GM21576 (cell line): ENCODE results near the gene ZNF92.
"Not testable (repeated sequence)": the region's sequence is repeated elsewhere in the genome, so short reads cannot be mapped to it uniquely, and the experiment has no call there.

Experiments used
- ATAC-seq: cut with Tn5 transposase; IDR thresholded peaks from one replicate; pipeline ENCODE4 v1.9.1; 2021; ENCODE audit warnings: mild to moderate bottlenecking, moderate library complexity; ENCODE audit not compliant: unreplicated experiment

The ZNF92 gene

GRCh38 chr7:65373608-65374351 lies at the start of gene ZNF92:
Gene ZNF92 (plus strand): TSS chr7:65373855. CDS start chr7:65373998, 143 bp downstream.
- peak; percentile 99 for ATAC-seq

GRCh38 chr7:65325793-65326432 lies 47.7 kb upstream of the ZNF92 start:
- no peak for ATAC-seq

DNA sequence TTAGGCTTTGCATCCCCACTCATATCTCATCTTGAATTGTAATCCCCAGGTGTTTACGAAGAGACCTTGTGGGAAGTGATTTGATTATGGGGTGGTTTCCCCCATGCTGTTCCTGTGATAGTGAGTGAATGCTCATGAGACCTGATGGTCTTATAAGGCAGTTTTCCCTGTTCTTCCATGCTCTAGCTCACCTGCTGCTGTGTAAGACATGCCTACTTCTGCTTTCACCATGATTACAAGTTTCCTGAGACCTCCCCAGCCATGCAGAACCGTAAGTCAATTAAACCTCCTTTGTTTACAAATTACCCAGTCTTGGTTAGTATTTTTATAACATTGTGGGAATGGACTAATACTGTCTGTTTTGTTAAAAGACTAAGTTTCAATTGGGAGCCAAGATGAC lies 35.3 kb upstream of the ZNF92 start:
- ATAC-seq = no peak

- no peak for ATAC-seq
Measured at GRCh38 chr7:65339257-65339656, 34.4 kb upstream of the ZNF92 start.

GRCh38 chr7:65342723-65343629 lies 30.7 kb upstream of the ZNF92 start:
- ATAC-seq = no peak

DNA sequence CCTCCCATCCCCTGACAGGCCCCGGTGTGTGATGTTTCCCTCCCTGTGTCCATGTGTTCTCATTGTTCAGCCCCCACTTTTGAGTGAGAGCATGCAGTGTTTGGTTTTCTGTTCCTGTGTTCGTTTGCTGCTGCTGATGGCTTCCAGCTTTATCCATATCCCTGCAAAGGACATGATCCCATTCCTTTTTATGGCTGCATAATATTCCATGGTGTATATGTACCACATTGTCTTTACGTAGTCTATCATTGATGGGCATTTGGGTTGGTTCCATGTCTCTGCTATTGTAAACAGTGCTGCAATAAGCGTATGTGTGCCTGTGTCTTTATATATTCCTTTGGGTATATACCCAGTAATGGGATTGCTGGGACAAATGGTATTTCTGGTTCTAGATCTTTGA lies 29.1 kb upstream of the ZNF92 start:
- ATAC-seq = not testable (repeated sequence)

DNA sequence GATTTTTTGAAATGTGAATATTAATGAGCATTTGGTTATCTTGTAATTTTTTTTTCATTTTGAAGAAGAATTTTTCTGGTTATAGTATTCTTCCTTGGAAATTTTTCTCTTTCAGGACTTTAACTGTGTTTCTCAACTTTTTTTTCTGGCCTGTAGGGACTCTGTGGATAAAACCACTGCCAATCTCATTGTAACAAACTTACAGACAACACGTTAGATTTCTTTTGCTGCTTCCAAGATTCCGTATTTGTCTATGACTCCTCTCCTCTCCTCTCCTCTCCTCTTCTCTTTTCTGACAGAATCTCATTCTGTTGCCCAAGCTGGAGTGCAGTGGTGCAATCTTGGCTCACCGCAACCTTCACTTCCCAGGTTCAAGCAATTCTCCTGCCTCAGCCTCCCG lies 19.4 kb upstream of the ZNF92 start:
- ATAC-seq = no peak

DNA sequence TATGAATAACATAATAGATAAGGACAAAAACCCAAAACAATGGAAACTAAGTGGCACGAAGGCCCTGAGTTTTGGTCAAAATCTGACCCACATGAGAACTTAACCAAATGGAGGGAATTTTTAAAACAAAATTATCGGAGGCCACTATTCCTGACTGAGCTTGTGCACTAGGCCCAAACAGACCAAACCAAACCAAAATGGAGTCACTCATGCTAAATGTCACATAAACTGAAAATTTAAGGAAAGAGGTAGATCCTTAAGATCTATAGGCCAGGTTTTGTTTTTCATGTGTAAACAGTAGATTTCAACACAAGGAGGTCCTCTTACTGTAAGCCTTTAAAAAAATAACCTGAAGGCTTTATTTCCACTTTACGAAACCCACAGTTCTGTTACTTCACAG lies 3.8 kb upstream of the ZNF92 start:
- ATAC-seq = no peak

- ATAC-seq = no peak
Measured at GRCh38 chr7:65371468-65371867, 2.2 kb upstream of the ZNF92 start.

GRCh38 chr7:65379318-65379717 lies 5.7 kb downstream of the ZNF92 start:
- no peak for ATAC-seq

GRCh38 chr7:65381742-65382141 lies 8.1 kb downstream of the ZNF92 start:
- no peak for ATAC-seq

DNA sequence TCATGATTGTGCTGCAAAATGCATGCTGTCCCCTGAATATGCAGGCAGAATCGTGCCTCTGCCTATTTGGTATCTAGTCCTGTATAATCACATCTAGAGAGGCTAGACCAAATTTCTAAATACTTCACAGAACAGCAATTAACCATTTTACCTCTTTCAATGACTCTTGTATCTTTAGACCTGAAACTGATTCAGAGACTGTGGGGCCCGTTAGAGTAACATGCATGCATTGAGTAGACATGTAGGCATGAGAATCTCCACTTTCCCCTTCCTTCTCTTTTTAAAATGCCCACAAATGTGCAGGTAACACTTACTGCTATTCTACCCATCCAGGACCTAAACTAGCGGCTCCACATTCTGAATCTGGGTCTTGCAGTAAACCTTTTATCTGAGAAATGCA lies 8.8 kb downstream of the ZNF92 start:
- no peak for ATAC-seq

DNA sequence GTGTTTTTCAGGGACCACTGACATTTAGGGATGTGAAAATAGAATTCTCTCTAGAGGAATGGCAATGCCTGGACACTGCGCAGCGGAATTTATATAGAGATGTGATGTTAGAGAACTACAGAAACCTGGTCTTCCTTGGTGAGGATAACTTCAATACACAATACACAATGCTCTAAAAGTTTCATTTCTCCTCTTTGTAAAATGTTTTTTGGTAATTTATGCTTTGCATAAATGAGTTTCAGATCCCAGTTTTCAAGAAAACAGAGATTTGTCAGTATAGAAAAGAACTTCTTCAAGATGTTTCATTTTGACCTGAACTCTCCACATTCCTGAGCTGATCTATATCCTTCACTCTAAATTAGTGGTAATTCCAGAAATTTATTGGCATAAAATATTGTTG lies 14.2 kb downstream of the ZNF92 start:
- peak; percentile 43 for ATAC-seq

DNA sequence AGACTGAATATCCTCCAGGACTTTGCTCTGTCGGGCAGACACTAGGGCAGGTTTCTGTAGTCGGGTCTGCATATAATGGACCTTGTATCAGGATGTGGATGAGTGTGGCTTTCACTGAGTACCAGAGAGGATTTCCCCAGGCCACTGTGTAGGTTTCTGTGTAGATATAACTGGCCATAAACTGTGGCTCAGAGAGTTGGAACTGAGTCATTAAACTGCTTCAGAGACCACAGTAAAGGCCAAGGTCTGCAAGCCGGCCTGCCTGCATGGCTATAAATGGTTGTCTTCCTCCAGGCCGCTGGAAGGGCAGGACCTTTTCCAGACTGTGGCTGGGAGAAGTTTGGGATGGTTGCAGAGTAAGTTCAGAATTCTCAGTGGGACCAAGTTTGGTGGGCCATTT lies 16.9 kb downstream of the ZNF92 start:
- ATAC-seq = no peak

- no peak for ATAC-seq
Measured at GRCh38 chr7:65397730-65398142, 24.1 kb downstream of the ZNF92 start.

DNA sequence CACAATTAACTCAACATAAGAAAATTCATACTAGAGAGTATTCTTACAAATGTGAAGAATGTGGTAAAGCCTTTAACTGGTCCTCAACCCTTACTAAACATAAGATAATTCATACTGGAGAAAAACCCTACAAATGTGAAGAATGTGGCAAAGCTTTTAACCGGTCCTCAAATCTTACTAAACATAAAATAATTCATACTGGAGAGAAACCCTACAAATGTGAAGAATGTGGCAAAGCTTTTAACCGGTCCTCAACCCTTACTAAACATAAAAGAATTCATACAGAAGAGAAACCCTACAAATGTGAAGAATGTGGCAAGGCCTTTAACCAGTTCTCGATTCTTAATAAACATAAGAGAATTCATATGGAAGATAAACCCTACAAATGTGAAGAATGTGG lies 25.0 kb downstream of the ZNF92 start:
- ATAC-seq = not testable (repeated sequence)

DNA sequence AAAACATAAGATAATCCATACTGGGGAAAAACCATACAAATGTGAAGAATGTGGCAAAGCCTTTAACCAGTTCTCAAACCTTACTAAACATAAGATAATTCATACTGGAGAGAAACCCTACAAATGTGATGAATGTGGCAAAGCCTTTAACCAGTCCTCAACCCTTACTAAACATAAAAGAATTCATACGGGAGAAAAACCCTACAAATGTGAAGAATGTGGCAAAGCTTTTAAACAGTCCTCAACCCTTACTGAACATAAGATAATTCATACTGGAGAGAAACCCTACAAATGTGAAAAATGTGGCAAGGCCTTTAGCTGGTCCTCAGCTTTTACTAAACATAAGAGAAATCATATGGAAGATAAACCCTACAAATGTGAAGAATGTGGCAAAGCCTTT lies 25.4 kb downstream of the ZNF92 start:
- ATAC-seq = not testable (repeated sequence)

GRCh38 chr7:65404020-65404419 lies 30.4 kb downstream of the ZNF92 start:
- ATAC-seq = no peak

DNA sequence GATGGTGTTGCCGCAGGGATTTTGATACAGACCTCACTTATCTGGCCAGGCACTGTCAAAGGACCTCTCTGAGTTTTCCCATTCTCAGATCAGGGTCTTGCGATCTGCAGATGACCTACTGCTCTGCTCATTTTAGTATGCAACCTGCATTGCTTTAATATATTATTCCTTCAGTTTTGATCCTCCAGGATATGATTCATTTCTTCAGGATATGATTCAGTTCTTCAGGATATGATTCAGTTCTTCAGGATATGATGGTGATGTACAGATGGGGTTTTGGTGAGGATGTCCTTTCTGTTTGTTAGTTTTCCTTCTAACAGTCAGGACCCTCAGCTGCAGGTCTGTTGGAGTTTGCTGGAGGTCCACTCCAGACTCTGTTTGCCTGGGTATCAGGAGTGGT lies 33.1 kb downstream of the ZNF92 start:
- ATAC-seq = not testable (repeated sequence)

GRCh38 chr7:65409363-65409762 lies 35.7 kb downstream of the ZNF92 start:
- ATAC-seq = no peak

DNA sequence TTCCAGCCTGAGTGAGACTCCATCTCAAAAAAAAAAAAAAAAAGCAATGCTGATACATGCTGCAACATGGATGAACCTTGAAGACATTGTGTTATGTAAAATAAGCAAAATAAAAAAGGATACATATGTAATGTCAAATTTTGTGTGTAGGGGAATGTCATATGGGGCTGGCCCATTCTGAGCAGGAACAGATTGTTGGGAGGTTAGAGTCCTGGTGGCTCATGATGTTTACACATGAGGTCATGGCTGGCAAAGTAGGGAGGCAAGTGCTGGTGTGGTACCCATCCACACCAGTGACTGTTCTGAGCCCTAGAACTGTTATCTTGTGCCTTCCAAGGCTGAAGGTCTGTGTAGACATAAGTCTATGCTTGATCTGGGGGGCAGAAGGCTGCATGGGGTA lies 37.6 kb downstream of the ZNF92 start:
- no peak for ATAC-seq

GRCh38 chr7:65422670-65423069 lies 49.0 kb downstream of the ZNF92 start:
- ATAC-seq = no peak
